ENCODE results near the gene DNM3. TPM values are rescaled to one million over a fixed set of nuclear protein-coding genes. Genes with fewer than 3 reads are reported as not detected.

DNM3 gene
- total RNA-seq, 1 donor from 2014 or later, result 2.7 TPM

DNA sequence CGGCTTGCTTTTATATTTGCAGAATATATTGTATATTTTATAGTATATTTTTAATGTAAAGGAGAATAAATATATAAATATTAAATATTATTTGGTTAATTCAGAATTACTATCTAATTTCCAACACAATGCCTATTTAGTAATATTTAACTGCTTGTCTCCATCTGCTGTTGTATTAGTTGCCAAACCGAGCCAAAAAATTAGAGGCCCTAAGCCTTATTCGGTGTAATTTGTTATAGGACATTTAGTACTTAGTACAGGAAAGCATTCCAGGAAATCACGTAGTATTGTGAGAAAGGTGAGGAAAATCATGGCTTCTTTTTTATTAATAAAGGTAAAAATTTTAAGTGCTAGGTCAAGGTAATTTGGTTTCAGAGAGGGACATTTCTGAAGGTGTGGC, 93.8 kb downstream of the DNM3 start:
- no peak overlapping the region for H3K4me3 ChIP-seq (ENCODE audit: low read depth, low read length)
- H3K27me3 ChIP-seq (ENCODE audit: control insufficient read depth, insufficient read depth, low read length), result no peaks in the 10 kb centered on the region
- no peaks in the 10 kb centered on the region for H3K36me3 ChIP-seq (ENCODE audit: control insufficient read depth, insufficient read depth, low read length)
- no peak for DNase-seq (ENCODE audit: low read depth)
- TF ChIP-seq, protein P1, sequence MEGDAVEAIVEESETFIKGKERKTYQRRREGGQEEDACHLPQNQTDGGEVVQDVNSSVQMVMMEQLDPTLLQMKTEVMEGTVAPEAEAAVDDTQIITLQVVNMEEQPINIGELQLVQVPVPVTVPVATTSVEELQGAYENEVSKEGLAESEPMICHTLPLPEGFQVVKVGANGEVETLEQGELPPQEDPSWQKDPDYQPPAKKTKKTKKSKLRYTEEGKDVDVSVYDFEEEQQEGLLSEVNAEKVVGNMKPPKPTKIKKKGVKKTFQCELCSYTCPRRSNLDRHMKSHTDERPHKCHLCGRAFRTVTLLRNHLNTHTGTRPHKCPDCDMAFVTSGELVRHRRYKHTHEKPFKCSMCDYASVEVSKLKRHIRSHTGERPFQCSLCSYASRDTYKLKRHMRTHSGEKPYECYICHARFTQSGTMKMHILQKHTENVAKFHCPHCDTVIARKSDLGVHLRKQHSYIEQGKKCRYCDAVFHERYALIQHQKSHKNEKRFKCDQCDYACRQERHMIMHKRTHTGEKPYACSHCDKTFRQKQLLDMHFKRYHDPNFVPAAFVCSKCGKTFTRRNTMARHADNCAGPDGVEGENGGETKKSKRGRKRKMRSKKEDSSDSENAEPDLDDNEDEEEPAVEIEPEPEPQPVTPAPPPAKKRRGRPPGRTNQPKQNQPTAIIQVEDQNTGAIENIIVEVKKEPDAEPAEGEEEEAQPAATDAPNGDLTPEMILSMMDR (IDR thresholded peaks at IDR 0.05; ENCODE audit: insufficient read depth, low read length, poor library complexity, severe bottlenecking), result no peak

DNA sequence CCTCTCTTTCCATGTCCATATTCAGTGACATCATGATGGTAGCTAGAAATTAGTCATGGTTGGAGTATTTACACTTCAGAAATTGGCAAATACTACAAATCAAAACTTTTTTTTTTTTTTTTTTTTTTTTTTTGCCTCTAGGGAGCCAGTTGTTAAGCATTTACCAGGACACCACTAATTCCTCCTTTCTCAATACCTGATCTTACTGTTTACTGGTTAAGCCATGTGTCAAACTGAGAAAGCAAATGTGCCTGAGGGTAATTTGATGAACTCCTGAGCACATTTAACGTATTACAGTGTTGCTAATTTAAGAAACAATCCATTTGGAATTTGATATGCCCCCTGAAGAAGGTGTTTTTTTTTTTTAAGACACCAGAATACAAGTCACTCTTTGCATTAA, 94.4 kb downstream of the DNM3 start:
- Histone ChIP-seq H3K4me3 (ENCODE audit: low read depth, low read length) (no peak overlapping the region), H3K36me3 (ENCODE audit: control insufficient read depth, insufficient read depth, low read length) (no peaks in the 10 kb centered on the region), H3K27me3 (ENCODE audit: control insufficient read depth, insufficient read depth, low read length) (no peaks in the 10 kb centered on the region)
- DNase-seq (ENCODE audit: low read depth), result no peak
- TF ChIP-seq, protein P1 (IDR thresholded peaks at IDR 0.05; ENCODE audit: insufficient read depth, low read length, poor library complexity, severe bottlenecking), result no peak

DNA sequence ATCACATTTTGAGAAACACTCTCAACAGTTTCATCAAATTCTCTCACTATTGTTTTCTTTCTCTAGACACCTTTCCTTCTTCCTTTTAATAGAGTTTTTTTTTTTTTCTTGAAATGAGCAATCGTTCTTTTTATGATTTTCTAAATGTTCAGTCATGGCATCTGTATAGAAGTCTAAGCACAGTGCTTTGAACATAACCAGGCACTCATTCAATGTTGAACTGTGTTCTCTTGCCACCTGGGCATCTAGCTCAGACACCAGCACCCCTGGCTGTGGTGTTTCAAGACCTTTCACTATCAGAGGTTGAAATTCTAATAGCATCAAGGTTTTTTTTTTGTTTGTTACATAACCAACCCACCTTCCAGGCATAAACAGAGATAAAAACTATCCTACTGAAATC, 96.6 kb downstream of the DNM3 start:
- no peaks in the 10 kb centered on the region for H3K27me3 ChIP-seq (ENCODE audit: control insufficient read depth, insufficient read depth, low read length)
- no peak overlapping the region for H3K4me3 ChIP-seq (ENCODE audit: low read depth, low read length)
- DNase-seq (ENCODE audit: low read depth), result no peak
- TF ChIP-seq, protein P1 (IDR thresholded peaks at IDR 0.05; ENCODE audit: insufficient read depth, low read length, poor library complexity, severe bottlenecking), result no peak
- no peaks in the 10 kb centered on the region for H3K36me3 ChIP-seq (ENCODE audit: control insufficient read depth, insufficient read depth, low read length)

DNA sequence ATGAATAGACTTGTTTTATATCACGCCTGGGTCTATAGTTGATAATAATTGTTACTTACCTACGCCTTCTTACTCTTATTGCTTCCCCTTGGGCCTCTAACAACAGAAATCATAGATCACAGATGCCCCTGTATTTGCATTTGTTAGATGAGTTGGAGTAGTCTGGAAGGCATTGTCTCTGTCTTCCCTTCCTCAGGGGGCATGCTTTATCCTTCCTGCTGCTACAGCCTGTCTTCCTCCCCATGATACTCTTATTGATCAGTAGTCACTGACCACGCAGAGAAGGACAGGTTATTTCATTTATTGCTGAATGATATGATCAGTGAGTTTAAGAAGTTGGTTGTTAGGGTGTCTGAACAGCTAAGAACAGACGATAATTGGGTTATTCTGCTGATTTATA, 98.4 kb downstream of the DNM3 start:
- H3K27me3 ChIP-seq (ENCODE audit: control insufficient read depth, insufficient read depth, low read length), result no peaks in the 10 kb centered on the region
- DNase-seq (ENCODE audit: low read depth), result no peak
- H3K36me3 ChIP-seq (ENCODE audit: control insufficient read depth, insufficient read depth, low read length), result no peaks in the 10 kb centered on the region
- H3K4me3 ChIP-seq (ENCODE audit: low read depth, low read length), result no peak overlapping the region
- TF ChIP-seq, protein P1 (IDR thresholded peaks at IDR 0.05; ENCODE audit: insufficient read depth, low read length, poor library complexity, severe bottlenecking), result no peak

DNA sequence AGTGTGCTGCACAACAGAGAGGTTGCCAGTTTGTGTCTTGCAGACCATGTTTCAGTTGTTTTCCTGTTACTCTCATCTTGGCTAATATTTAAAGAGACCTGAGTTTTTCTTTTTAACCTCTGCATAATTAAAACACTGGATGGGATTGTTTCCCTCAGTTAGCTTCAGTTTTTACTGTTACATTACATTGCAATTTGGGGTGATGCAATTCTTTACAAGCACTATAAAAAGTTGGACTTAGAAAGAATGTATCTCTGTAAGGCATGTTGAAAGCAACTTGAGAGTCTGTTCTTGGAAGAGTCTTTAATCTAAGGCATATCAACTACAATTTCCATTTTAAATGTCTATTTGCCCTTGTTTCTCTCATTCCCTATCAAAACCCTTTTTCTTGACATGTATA, 99.1 kb downstream of the DNM3 start:
- Histone ChIP-seq H3K4me3 (ENCODE audit: low read depth, low read length) (no peak overlapping the region), H3K36me3 (ENCODE audit: control insufficient read depth, insufficient read depth, low read length) (no peaks in the 10 kb centered on the region), H3K27me3 (ENCODE audit: control insufficient read depth, insufficient read depth, low read length) (no peaks in the 10 kb centered on the region)
- TF ChIP-seq, protein P1 (IDR thresholded peaks at IDR 0.05; ENCODE audit: insufficient read depth, low read length, poor library complexity, severe bottlenecking), result no peak
- no peak for DNase-seq (ENCODE audit: low read depth)

DNA sequence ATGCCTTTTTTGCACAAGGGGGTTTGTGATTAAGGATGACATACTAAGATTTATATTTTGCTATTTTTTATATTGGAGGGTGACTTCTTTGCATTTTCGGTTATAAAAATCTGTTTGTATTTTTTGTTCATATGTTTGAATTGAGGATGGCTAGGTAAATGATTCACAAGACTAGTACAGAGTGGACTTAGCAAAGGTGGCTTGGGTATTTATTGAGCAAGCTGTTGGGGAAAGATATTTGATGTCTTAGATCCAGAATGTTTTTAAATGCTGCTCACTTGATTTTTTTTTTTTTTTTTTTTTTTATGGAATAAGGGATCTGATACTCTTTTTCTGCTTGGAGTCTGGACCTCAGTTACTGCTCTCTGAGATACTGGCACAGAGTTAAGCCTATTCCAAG, 100.6 kb downstream of the DNM3 start:
- Histone ChIP-seq H3K36me3 (ENCODE audit: control insufficient read depth, insufficient read depth, low read length) (no peaks in the 10 kb centered on the region), H3K4me3 (ENCODE audit: low read depth, low read length) (no peak overlapping the region), H3K27me3 (ENCODE audit: control insufficient read depth, insufficient read depth, low read length) (no peaks in the 10 kb centered on the region)
- DNase-seq (ENCODE audit: low read depth), result no peak
- TF ChIP-seq, protein P1 (IDR thresholded peaks at IDR 0.05; ENCODE audit: insufficient read depth, low read length, poor library complexity, severe bottlenecking), result no peak
